NCI-H2107 (cell line): ENCODE results near the gene FAM72B.
"Not testable (repeated sequence)": the region's sequence is repeated elsewhere in the genome, so short reads cannot be mapped to it uniquely, and the experiment has no call there.

ENCODE experiments used
- DNase-seq: peaks from one replicate; lab custom pipeline; 2025; lab: John Stamatoyannopoulos, UW

Gene FAM72B

DNA sequence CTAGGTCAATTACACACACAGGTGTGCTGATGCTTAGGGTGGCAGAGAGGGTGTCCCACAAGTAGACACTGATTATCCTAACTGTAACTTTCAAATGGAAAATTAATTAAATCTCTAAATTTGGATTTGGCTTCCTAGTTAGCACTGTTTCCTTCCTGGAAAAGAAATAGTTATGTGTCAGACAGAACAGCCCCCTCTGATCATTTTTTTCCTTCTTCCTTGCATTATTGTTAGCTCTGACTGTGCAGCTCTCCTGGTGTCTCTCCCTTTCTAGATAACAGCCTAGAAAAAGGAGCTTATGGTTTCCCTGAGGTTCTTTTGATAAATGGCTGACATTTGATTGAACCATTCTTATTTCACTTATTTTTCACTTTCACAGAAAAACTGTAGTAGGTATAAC lies 31.4 kb downstream of the FAM72B start:
- DNase-seq, result not testable (repeated sequence)

DNA sequence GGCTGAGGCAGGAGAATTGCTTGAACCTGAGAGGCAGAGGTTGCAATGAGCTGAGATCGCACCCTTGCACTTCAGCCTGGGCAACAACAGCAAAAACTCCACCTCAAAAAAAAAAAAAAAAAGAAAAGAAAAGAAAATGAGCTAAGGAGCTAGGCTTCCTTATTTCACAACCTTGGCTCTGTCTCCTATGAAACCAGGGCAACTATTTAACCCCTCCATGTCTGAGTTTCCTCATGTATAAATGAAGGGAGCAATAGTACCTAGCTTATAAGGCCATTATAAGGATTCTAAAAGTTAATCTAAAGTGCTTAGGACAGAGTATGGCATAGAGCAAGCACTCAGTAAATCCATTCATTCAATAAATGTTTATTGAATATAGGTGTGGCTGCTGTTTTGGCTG lies 32.8 kb downstream of the FAM72B start:
- not testable (repeated sequence) for DNase-seq

DNA sequence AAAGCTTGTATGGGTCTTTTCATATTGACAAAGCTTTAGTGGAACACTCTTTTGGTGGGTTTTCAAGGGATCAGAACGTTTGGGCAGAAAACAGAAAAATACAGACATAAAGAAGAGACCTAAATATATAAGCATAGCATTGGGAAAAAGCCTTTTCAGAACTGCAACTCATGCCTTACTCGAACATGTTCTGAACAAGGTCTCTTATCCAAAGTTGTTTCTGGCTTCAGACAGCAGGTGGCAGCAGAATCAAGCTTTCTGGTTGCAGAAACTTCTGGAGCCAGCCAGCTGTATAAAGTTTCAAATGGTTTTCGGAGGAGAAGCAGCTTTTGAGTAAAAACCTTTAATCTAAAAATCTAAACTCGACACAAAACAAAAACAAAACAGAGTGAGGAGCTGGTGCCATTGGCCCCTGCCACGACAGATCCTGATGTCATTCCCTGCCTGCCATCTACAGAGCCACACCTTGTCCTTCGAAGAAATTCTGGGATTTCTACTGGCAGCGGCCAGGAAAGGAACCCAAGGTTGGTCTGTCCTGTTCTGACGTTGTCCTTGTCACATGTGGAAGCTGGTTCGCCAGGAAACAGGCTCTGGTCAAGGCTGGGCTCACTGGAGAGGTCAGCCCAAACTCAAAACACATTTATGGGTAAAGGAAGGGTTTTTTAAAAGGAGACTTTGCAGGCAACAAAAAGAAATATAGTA lies 35.5 kb downstream of the FAM72B start:
- DNase-seq, result not testable (repeated sequence)

DNA sequence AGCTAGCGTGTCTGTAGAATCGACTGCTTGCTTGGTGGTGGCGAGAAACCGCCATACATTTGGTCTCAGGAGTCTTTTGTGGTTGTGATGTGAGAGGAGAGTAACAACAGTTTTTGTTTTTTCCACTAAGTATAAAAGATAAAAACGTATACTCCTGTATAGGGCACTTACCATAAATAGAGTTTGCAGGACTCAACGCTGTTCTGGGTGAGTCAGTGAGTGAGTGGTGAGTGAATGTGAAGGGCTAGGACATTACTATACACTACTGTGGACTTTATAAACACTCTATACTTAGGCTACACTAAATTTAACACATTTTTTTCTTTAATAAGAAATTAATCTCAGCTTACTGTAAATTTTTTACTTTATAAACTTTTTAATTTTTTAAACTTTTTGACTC lies 43.7 kb downstream of the FAM72B start:
- DNase-seq, result not testable (repeated sequence)

DNA sequence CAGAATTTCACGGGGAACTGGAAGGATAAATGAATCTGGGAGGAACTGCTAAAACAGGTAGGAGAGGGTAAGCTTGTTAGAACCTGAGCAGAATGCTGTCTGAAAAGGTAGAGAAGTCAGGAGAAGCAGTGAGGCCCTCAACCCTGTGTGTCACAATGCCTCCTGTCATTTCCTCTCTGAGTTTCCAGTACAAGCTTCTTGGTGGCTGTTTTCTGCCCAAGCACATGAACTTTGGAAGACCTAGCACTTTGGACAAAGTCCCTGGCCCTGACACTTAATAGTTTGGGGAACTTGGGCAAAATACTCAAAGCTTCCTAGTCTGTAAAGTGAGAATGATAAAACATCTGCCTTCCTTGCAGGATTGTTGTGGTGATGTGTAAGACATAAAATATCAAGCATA lies 52.6 kb downstream of the FAM72B start:
- not testable (repeated sequence) for DNase-seq

DNA sequence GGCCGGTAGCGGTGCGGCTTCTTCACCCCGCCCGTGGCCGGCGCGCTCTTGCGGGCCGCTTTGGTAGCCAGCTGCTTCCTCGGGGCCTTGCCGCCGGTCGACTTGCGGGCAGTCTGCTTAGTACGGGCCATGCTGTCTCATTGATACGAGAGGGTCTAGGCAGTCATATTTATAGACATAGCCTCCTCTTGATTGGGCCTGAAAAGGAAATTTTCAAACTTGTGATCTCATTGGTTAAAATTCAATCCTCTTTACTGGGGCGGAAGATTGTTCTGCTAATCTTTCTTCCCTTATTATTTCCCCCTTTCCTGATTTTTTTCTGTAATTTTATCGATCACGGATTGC lies 65.7 kb downstream of the FAM72B start:
- DNase-seq, result not testable (repeated sequence)
